Neural cell (in vitro differentiated cells): ENCODE data around the gene TBCC.

Experiments used
- CTCF ChIP-seq: fragments of 450-650 bp; IDR thresholded peaks from 2 replicates; pipeline ENCODE4 v1.5.1; 2014; ENCODE audit warnings: antibody characterized with exemption, mild to moderate bottlenecking, moderate library complexity; ENCODE audit not compliant: poor library complexity, severe bottlenecking
- EP300 ChIP-seq: fragments of 450-650 bp; conservative IDR thresholded peaks from 2 replicates; pipeline ENCODE4 v1.6.1; 2014; ENCODE audit warnings: antibody characterized with exemption, mild to moderate bottlenecking, moderate library complexity; ENCODE audit not compliant: poor library complexity, severe bottlenecking

GRCh38 chr6:42694586-42694985 is 51.3 kb downstream of the TBCC start:
- TF ChIP-seq EP300 (no peak), CTCF (no peak)
